ENCODE measurements around the gene TGFB3. TPM values are rescaled to one million over a fixed set of nuclear protein-coding genes. Genes with fewer than 3 reads are reported as not detected.
"Not testable (repeated sequence)": the region's sequence is repeated elsewhere in the genome, so short reads cannot be mapped to it uniquely, and the experiment has no call there.

TGFB3 gene
- total RNA-seq, 2 experiments from 2014 or later, result 3.6 to 4.4 TPM

DNA sequence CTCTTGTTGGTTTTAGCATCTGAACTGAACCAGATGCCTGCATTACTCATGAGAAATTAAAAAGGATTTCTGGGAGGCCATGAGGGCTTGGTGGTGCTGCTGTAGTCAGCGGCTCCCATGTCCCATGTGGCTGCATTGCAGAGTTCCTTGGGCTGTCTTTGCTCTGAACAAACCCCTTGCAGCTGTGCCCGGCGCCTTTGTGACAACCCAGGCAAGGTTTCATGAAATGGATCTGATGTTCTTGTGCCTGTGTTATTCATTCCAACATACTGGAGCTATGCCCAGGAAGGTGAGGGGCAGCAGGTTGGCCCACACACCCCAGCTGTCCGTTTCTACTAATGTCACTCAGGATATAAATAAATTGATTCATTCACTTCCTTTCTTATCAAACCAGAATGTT is 40.8 kb downstream of the TGFB3 start:
- no peaks in the 10 kb centered on the region for H3K27me3 Mint-ChIP-seq (ENCODE audit: low read depth)
- no peak overlapping the region for H3K27ac Mint-ChIP-seq

DNA sequence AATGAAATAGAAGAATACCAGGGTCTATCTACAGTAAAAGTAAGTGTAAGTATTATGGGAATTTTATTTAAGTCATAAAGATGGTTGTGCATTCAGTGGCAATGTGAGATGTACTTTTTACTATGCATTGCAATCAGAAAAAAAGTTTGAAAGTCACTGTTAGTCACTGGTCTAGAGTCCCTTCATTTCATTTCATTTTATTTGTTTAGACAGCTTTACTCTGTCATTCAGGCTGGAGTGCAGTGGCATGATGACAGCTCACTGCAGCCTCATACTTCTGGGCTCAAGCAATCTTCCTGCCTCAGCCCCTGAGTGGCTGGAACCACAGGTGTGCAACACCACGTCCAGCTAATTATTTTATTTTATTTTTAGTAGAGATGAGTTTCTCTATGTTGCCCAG is 42.6 kb downstream of the TGFB3 start:
- H3K27ac Mint-ChIP-seq, result no peak overlapping the region
- peaks cover 6% of the 10 kb centered on the region for H3K36me3 Mint-ChIP-seq (ENCODE audit: low read depth)
- H3K27me3 Mint-ChIP-seq (ENCODE audit: low read depth), result no peaks in the 10 kb centered on the region
- peaks cover 4% of the 10 kb centered on the region for H3K4me1 Mint-ChIP-seq (ENCODE audit: low read depth)
- no peak overlapping the region for H3K4me3 Mint-ChIP-seq
- CTCF ChIA-PET, result interaction anchor here (0.6 to 1.1 kb wide), 2 partner anchors 22 to 32 kb away, joined by 4 to 6 read pairs; no protein-coding TSS in a partner anchor
- intact Hi-C loops (cut with micrococcal nuclease), result no loop called here
- no peak for DNase-seq
- H3K9me3 Mint-ChIP-seq, result no peaks in the 10 kb centered on the region

More for the DNA sequence above, 40.8 kb downstream of the TGFB3 start:
- no peak overlapping the region for H3K4me3 Mint-ChIP-seq
- intact Hi-C loops (cut with micrococcal nuclease), result no loop called here
- no peak for DNase-seq
- peaks cover 7% of the 10 kb centered on the region for H3K36me3 Mint-ChIP-seq (ENCODE audit: low read depth)
- H3K4me1 Mint-ChIP-seq (ENCODE audit: low read depth), result no peaks in the 10 kb centered on the region
- no peaks in the 10 kb centered on the region for H3K9me3 Mint-ChIP-seq
- CTCF ChIA-PET, result interaction anchor here (0.6 kb wide), 1 partner anchor 61 kb away, joined by 3 read pairs; no protein-coding TSS in a partner anchor

DNA sequence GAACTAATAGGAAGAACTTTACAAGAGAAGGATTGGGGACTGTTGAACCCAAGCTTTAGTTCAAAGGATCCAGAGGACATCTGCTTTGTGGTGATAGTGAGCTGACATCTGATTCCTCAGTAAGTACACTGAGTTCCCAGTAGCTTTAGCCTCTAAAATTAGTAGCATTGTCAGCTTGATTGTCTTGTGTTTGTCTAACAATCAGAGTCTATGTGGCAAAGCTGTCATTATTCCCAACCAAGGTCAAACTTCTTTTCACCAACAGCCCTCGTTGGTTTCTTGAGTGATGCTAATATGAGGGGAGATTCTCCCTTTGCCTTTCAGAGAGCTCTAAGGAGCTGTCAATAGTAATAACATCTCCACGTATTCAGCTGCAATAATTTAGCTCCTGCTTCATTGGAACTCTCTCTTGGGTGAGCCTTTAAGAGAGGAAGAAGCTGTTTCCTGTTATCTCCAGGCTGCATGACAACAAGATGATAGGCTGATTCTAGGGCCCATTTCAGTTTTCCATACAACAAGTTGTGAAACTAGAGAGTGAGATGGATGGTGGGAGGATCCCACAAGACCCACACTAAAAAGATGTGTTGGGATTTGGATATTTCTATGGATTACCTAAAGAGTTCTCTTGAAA is 46.7 kb downstream of the TGFB3 start:
- Mint-ChIP-seq H3K4me1 (ENCODE audit: low read depth) (peaks cover 4% of the 10 kb centered on the region), H3K36me3 (ENCODE audit: low read depth) (peaks cover 3% of the 10 kb centered on the region), H3K4me3 (no peak overlapping the region), H3K9me3 (no peaks in the 10 kb centered on the region), H3K27ac (no peak overlapping the region), H3K27me3 (ENCODE audit: low read depth) (no peaks in the 10 kb centered on the region)
- no peak for DNase-seq
- intact Hi-C loops (cut with micrococcal nuclease), result no loop called here
- CTCF ChIA-PET, result interaction anchor here (0.7 to 1.4 kb wide), 2 partner anchors 26 to 29 kb away, joined by 3 to 7 read pairs; no protein-coding TSS in a partner anchor

DNA sequence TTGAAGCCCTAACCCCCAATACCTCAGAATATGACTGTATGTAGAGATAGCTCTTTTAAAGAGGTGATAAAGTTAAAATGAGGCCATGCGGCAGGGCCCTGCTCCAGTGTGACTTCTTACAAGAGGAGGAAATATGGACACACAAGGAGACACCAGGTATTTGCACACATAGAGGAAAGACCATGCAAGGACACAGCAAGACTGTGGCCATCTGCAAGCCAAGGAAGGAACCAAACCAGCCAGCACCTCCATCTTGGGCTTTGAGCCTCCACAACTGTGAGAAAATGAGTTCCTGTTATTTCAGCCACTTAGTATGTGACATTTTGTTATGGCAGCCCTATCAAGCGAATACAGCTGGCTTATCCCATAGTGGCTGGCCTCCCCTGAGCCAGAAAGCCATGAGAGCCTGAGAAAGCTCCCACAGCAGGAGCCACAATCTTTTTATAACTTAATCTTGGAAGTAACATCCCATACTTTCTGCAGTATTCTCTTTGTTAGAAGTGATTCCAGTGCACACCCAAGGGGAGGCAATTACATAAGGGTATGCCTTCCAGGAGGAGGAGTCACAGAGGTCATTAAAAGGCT is 48.0 kb downstream of the TGFB3 start:
- DNase-seq, result no peak
- Mint-ChIP-seq H3K4me1 (ENCODE audit: low read depth) (peaks cover 4% of the 10 kb centered on the region), H3K36me3 (ENCODE audit: low read depth) (peaks cover 3% of the 10 kb centered on the region), H3K4me3 (no peak overlapping the region), H3K9me3 (no peaks in the 10 kb centered on the region), H3K27ac (no peak overlapping the region), H3K27me3 (ENCODE audit: low read depth) (no peaks in the 10 kb centered on the region)
- intact Hi-C loops (cut with micrococcal nuclease), result no loop called here
- CTCF ChIA-PET, result no interaction called here

DNA sequence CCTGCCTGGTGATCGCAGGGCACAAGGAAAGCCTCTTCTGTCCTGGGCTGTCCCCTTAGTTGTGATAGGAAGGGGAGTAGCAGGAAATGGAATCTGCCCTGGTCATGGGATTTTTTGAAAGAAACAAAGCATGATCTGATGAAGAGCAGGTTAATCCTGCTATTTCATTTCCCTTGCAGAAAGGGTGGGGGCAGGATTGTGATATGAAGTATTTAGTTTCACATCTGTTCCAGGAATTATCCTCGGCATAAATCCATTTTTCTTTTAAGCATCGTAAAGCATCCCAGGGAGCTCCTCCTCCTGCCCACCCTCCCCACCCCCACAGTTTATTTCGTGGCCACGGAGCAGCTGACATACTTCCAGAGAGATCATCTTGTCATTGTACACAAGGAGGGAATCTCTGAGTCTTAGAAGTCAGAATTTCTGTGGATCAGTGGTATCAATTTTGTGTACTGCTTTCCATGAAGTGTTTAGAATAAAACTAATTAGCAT is 53.1 kb downstream of the TGFB3 start:
- intact Hi-C loops (cut with micrococcal nuclease), result no loop called here
- Mint-ChIP-seq H3K36me3 (ENCODE audit: low read depth) (peaks cover 2% of the 10 kb centered on the region), H3K4me1 (ENCODE audit: low read depth) (no peaks in the 10 kb centered on the region), H3K4me3 (no peak overlapping the region), H3K27ac (no peak overlapping the region), H3K27me3 (ENCODE audit: low read depth) (no peaks in the 10 kb centered on the region), H3K9me3 (no peaks in the 10 kb centered on the region)
- DNase-seq, result no peak
- CTCF ChIA-PET, result interaction anchor here (1.2 kb wide), 1 partner anchor 9 kb away, joined by 3 read pairs; no protein-coding TSS in a partner anchor

DNA sequence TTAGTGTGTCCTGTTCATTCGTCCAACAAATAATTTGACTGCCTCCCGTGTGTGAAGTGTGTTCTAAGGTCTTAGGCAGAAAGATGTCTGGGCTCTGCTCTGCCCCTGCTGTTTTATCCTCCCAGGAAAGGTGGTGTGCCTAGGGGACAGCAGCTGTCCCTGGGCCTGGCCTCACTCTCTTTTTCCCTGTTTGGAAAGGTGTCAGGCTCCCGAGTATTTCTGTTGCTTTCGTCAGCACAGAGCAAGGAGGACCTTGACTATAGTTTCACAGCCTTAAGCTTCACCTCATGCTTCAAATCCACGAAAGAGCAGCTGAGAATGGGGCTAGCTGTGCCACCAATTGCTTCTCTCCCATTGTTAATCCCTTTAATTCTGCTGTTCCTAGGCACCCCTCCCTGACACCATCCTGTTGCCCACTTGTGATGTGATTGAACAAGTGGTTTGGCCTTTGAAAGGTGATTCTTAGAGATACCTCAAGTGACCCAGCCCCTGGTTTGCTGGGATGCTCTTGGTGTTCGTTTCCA is 54.2 kb downstream of the TGFB3 start:
- intact Hi-C loops (cut with micrococcal nuclease), result no loop called here
- no peaks in the 10 kb centered on the region for H3K4me1 Mint-ChIP-seq (ENCODE audit: low read depth)
- H3K27me3 Mint-ChIP-seq (ENCODE audit: low read depth), result no peaks in the 10 kb centered on the region
- DNase-seq, result no peak
- H3K9me3 Mint-ChIP-seq, result no peaks in the 10 kb centered on the region
- no peaks in the 10 kb centered on the region for H3K36me3 Mint-ChIP-seq (ENCODE audit: low read depth)
- CTCF ChIA-PET, result no interaction called here
- H3K27ac Mint-ChIP-seq, result no peak overlapping the region
- H3K4me3 Mint-ChIP-seq, result no peak overlapping the region

DNA sequence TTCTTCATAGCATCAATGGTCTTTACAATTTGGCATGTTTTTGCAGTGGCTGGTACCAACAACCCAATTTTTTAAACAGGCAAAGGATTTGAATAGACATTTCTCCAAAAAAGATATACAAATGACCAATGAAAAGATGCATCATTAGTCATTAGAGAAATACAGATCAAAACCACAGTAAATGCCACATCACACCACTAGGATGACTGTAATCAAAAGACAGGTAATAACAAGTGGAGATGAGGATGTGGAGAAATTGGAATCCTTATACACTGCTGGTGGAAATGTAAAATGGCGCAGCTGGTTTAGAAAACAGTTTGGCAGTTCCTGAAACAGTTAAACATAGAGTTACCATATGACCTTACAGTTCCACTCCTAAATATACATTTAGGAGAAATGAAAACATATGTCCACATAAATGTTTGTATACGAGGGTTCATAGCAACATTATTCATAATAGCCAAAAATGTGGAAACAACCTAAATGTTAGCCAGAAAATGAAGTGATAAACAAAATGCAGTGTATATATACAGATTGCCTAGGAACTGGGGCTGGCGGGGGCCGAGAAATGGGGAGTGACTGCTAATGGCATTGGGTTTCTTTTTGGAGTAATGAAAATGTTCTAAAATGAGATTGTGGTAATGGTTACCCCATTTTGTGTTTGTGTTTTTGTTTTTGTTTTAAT is 55.2 kb downstream of the TGFB3 start:
- CTCF ChIA-PET, result no interaction called here
- no peak for DNase-seq
- intact Hi-C loops (cut with micrococcal nuclease), result no loop called here
- Mint-ChIP-seq H3K4me3 (no peak overlapping the region), H3K4me1 (ENCODE audit: low read depth) (no peaks in the 10 kb centered on the region), H3K36me3 (ENCODE audit: low read depth) (no peaks in the 10 kb centered on the region), H3K9me3 (no peaks in the 10 kb centered on the region), H3K27me3 (ENCODE audit: low read depth) (no peaks in the 10 kb centered on the region), H3K27ac (no peak overlapping the region)

DNA sequence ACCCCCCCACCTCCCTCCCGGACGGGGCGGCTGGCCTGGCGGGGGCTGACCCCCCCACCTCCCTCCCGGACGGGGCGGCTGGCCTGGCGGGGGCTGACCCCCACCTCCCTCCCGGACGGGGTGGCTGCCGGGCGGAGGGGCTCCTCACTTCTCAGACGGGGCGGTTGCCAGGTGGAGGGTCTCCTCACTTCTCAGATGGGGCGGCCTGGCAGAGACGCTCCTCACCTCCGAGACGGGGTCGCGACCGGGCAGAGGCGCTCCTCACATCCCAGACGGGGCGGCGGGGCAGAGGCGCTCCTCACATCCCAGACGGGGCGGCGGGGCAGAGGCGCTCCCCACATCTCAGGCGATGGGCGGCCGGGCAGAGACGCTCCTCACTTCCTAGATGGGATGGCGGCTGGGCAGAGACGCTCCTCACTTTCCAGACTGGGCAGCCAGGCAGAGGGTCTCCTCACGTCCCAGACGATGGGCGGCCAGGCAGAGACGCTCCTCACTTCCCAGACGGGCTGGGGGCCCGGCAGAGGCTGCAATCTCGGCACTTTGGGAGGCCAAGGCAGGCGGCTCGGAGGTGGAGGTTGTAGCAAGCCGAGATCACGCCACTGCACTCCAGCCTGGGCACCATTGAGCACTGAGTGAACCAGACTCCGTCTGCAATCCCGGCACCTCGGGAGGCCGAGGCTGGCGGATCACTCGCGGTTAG is 56.5 kb downstream of the TGFB3 start:
- H3K27ac Mint-ChIP-seq; DNase-seq; H3K4me1 Mint-ChIP-seq (ENCODE audit: low read depth); H3K36me3 Mint-ChIP-seq (ENCODE audit: low read depth); H3K9me3 Mint-ChIP-seq; CTCF ChIA-PET; H3K27me3 Mint-ChIP-seq (ENCODE audit: low read depth); intact Hi-C loops (cut with micrococcal nuclease); H3K4me3 Mint-ChIP-seq: not testable (repeated sequence)

DNA sequence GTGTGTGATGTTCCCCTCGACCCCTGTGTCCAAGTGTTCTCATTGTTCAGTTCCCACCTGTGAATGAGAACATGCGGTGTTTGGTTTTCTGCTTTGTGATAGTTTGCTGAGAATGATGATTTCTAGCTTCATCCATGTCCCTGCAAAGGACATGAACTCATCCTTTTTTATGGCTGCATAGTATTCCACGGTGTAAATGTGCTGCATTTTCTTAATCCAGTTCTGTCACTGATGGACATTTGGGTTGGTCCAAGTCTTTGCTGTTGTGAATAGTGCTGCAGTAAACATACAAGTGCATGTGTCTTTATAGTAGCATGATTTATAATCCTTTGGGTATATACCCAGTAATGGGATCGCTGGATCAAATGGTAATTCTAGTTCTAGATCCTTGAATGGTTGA is 61.4 kb downstream of the TGFB3 start:
- H3K9me3 Mint-ChIP-seq; H3K27me3 Mint-ChIP-seq (ENCODE audit: low read depth); DNase-seq; H3K4me1 Mint-ChIP-seq (ENCODE audit: low read depth); H3K27ac Mint-ChIP-seq; intact Hi-C loops (cut with micrococcal nuclease); H3K36me3 Mint-ChIP-seq (ENCODE audit: low read depth); H3K4me3 Mint-ChIP-seq: not testable (repeated sequence)
- CTCF ChIA-PET, result interaction anchor here (0.9 to 4.5 kb wide), 2 partner anchors 14 to 212 kb away, joined by 3 to 27 read pairs; no protein-coding TSS in a partner anchor

DNA sequence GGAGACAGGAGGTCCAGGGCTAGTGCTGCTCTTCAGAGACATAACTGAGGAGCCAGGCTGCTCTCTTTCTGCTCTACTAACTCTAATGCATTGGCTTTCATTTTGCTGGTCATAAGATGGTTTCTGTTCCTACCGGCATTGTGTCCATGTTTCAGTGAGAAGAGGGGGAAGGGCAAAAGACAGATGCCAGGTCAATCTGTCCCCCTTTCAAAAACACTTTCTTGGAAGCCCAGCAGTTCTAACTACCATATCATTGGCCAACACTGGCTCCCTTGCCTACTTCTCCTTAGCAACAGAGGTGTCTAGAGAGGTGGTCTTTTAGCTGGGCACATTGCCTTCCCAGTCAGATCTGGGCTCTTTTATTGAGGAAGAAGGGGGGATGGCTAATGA is 63.9 kb downstream of the TGFB3 start:
- DNase-seq, result no peak
- no peak overlapping the region for H3K27ac Mint-ChIP-seq
- H3K4me1 Mint-ChIP-seq (ENCODE audit: low read depth), result no peaks in the 10 kb centered on the region
- CTCF ChIA-PET, result interaction anchor here (4.5 kb wide), 1 partner anchor 11 kb away, joined by 27 read pairs; no protein-coding TSS in a partner anchor
- no peak overlapping the region for H3K4me3 Mint-ChIP-seq
- no peaks in the 10 kb centered on the region for H3K27me3 Mint-ChIP-seq (ENCODE audit: low read depth)
- H3K36me3 Mint-ChIP-seq (ENCODE audit: low read depth), result peaks cover 6% of the 10 kb centered on the region
- peaks cover 4% of the 10 kb centered on the region for H3K9me3 Mint-ChIP-seq
- intact Hi-C loops (cut with micrococcal nuclease), result no loop called here

DNA sequence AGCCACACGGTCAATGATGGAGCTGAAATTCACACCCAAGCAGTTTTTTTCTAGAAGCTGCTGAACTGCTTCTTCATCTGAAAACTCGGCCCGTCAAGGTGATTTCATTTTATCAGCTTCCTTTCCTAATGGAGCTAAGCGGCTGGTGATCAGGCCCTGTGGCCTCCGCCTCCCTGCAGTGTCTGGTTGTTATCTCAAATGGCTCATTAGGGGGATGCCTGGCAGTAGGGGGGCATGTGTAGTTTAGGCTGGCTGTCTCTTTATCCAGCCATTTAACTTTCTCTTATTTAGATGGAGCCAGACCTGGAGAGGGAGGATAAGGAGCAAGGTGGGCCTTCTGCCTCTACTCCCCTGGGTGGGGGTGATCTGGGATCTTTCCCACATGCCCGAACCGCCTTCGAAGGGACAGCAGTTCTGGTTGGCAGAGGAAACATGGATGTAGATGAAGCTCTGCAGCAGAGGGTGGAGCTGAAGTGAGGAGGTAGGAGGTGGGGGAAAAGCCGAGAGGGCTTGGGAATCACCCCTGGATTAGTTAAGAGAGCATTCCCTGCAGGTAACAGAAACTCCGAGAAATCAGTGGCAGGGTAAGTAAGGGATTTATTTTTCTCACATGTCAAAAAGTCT is 64.4 kb downstream of the TGFB3 start:
- Mint-ChIP-seq H3K4me1 (ENCODE audit: low read depth) (no peaks in the 10 kb centered on the region), H3K27ac (no peak overlapping the region), H3K27me3 (ENCODE audit: low read depth) (no peaks in the 10 kb centered on the region), H3K4me3 (no peak overlapping the region), H3K9me3 (peaks cover 4% of the 10 kb centered on the region), H3K36me3 (ENCODE audit: low read depth) (peaks cover 6% of the 10 kb centered on the region)
- CTCF ChIA-PET, result interaction anchor here (4.5 kb wide), 1 partner anchor 11 kb away, joined by 27 read pairs; no protein-coding TSS in a partner anchor
- no peak for DNase-seq
- intact Hi-C loops (cut with micrococcal nuclease), result no loop called here

DNA sequence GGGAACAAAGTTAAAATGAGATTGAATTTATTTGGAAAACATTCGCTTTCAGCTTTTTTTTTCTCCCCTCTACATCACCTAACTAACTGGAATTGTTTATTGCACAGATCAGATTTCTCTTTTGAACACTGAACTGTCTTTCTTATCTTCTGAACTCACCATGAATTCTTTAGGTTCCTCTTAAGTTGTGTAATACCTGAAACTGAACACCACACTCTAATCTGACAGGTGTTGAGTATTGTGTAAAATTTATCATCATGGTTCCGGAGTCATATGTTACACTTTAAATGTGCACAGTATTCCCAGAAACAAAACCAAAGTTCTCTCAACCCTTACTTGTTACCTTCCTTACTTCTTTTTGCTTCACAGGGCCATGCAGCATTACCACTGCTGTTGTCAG is 66.8 kb downstream of the TGFB3 start:
- Mint-ChIP-seq H3K4me1 (ENCODE audit: low read depth) (no peaks in the 10 kb centered on the region), H3K27me3 (ENCODE audit: low read depth) (no peaks in the 10 kb centered on the region), H3K36me3 (ENCODE audit: low read depth) (no peaks in the 10 kb centered on the region), H3K27ac (no peak overlapping the region), H3K4me3 (no peak overlapping the region), H3K9me3 (no peaks in the 10 kb centered on the region)
- no peak for DNase-seq
- intact Hi-C loops (cut with micrococcal nuclease), result no loop called here
- CTCF ChIA-PET, result no interaction called here
